Measurements from ENCODE around the gene MTCP1.

Gene MTCP1

DNA sequence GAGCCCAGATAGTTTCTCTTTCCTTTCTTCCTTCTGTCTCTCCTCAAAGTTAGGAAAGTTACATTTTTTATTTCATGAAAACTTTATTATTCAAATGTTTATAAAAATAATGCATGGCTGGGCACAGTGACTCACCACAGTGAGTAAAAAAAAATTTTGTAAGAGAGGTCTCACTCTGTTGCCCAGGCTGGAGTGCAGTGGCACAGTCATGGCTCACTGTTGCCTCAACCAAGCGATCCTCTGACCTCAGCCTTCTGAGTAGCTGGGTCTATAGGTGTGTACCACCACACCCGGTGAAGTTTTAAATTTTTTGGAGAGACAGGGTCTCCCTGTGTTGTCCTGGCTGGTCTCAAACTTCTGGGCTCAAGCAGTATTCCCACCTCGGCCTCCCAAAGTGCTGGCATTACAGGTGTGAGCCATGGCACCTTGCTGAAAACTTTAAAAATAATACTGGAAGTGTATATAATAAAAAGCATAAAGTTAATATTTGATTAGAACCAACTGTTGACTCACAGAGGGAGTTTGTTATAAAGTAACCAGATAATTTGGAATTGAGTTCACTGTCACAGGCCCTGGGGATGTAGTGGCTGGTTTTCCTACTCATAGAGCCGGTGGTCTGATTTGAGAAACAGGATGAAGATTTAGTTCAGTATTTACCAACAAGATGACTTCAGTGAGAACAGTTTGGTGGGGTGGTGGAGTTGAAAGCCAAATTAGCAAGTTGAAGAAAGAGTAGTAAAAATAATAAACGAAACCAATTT lies 18.0 kb downstream of the MTCP1 start:
- DNase-seq = no peak

DNA sequence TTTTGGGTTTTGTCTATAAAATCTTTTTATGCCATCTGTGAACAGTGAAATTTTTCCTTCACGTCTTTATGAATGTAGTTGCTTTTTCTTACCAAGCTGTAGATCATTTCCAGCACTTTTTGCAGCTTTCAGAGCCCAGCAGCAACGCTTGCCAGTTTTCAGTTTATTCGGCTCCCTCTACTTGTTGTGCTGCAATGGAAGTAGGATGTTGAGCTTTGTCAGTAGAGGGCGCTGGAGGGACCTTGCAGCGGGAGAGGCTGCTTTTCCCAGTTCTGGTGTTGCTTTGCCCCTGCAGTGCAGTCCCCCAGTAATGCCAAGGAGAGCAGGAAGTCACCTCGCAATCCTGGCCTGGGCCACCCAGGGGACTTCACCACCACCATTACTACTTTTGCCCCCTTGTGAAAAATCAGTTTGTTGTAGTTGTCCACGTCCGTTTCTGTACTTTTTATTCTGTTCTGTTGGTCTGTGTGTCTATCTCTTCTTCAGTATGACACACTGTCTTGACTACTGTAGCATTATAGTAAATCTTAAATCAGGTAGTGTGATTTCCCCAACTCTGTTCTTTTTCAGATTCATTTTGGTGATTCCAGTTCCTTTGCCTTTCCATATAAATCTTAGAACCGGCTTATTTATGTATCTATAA lies 21.8 kb downstream of the MTCP1 start:
- no peak for DNase-seq

DNA sequence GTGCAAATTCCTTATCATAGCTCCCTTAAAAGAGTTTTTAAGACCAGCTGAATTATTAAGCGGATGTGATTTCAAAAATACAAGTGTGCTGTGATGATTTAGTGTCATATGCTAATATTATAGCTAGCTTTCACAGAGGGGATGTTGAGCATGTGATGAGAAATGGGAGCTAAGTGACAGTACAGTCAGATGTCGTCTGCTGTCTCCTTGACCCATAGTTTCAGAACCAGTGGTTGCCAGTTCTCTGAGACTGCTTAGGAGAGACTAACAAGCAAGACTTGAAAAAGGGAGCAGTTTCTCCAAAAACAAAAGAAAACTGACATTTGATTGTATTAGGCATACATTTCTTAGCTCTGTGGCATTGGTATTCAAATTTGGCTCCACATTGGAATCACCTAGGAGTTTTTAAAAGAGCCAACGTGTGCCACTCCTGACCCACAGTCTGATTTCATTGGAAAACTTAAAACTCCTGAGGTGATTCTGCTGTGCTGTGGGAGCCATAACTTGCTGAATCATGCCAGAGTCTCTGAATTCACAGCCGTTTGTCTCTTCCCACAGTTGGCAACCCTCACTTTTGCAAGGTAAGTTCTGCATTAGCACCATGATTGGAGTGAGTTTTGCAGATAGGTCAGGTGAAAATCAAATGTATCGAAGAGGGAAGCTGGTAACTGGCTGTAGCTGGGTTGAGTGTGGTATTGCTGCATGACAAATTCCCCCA lies 24.0 kb downstream of the MTCP1 start:
- no peak for DNase-seq

DNA sequence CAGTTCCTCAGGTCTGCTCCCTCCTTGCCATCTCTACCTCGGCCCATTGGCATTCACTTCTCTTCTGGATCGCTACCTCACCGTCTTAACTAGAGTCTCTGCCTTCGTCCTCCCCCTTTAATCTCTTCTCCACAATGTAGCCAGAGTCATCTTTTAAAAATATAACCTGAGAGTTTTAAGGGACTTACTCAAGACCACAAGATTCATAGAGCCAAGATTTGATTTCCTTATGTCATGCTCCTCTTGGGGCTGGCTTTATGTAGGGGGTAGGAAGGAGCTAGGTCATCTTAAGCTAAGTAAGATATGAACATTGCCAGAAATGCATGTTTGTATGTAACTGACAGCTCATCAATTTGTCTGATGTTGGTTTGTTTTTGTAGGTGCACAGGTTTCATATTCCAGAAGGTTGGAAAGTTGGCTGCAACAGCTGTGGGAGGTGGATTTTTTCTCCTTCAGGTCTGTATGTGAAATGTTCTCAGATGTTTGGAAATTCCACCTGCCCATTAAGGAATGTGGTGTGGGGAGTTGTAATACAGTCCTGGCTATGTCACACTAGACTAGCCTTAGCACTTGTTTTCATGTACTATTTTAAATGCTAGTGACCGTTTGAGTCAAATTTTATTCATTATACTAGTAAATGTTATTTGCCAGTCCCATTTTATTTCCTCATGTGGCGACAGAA lies 24.7 kb downstream of the MTCP1 start:
- no peak for DNase-seq

DNA sequence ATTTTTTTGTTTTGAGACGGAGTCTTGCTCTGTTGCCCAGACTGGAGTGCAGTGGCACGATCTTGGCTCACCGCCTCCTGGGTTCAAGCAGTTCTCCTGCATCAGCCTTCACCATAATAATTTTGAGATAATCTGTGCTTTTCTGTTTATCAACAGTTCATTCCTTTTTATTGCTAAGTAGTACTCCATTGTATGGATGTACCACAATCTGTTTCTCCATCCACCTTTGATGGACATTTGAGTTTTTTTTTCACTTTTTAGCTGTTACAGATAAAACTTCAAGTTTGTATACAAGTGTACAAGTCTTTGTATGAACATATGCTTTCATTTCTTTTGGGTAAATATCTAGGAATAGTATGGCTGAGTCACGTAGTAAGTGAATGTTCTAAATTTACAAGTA lies 35.2 kb downstream of the MTCP1 start:
- DNase-seq = no peak

DNA sequence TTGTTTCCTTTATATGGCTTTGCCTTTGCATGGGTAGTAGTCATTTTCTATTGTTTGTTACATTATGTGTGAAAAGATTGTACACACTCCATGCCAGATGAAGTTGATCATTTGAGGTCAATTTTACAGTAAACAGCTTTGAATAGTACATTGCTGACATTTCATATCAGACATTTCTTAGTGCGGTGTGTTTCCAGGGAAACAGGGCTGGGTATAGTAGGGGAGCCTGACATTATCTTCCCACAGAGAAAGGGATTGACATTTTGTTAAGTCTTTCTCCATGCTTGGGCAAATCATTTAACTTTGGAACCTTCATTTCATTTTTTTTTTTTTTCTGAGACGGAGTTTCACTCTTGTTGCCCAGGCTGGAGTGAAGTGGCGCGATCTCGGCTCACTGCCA lies 39.3 kb downstream of the MTCP1 start:
- DNase-seq = no peak

DNA sequence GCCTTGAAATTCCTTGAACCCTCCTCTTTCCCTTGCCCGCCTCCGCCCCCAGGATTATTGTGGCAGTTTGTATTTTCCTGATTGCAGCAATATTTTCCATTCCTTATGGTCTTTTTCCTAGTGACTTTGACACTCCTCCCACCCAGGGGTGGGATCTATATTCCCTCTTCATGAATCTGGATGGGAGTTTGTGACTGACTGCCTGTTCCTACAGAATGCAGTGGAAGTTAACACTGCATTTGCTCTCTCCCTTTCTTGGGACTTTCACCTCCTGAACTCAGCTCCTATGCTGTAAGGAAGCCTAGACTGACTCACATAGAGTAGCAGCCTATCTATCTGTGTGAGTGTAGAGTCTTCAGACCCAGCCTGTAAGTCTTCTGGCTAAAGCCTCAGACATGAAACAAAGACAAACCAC lies 42.1 kb downstream of the MTCP1 start:
- no peak for DNase-seq

DNA sequence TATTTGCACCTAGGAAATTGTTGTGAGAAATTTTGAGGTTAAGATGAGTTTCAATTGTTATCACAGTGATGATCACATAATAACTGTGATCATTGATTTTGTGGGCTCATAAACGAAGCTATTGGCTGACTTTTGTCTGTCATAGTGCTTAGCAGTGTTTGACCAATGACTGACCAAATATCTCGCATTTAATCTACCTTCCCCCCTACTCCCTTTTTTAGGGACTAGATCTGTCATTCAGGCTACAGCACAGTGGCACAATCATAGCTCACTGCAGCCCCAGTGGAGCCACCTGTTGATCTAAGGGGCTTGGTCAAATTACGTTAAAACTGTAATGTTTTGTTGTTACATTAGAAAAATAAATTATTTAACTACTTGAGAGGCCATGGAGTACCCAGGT lies 42.8 kb downstream of the MTCP1 start:
- DNase-seq = no peak

DNA sequence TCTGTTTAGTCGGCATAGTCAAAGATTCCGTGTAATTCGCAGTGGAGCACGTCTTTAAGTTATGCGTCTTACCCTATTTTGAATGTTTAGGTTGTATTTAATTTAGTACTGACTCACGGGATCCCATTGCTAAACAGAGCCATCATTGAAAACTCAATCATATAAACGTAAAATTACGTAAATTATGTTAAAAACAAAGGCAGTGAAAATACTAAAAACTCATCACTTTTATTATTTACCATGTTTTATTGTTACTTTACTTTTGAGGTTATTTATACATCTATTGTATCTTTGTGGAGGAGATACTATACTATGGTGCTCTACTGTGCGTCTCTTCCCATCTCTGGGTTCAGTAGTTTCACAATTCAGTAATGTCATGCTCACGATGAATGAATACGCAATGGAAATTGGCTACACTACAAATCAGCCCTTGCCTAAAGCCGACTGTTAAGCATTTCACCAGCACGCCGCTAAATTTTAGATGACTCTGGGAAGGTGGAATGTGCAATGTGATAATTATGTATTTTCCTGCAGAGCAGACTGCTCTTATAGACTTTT lies 43.3 kb downstream of the MTCP1 start:
- no peak for DNase-seq

DNA sequence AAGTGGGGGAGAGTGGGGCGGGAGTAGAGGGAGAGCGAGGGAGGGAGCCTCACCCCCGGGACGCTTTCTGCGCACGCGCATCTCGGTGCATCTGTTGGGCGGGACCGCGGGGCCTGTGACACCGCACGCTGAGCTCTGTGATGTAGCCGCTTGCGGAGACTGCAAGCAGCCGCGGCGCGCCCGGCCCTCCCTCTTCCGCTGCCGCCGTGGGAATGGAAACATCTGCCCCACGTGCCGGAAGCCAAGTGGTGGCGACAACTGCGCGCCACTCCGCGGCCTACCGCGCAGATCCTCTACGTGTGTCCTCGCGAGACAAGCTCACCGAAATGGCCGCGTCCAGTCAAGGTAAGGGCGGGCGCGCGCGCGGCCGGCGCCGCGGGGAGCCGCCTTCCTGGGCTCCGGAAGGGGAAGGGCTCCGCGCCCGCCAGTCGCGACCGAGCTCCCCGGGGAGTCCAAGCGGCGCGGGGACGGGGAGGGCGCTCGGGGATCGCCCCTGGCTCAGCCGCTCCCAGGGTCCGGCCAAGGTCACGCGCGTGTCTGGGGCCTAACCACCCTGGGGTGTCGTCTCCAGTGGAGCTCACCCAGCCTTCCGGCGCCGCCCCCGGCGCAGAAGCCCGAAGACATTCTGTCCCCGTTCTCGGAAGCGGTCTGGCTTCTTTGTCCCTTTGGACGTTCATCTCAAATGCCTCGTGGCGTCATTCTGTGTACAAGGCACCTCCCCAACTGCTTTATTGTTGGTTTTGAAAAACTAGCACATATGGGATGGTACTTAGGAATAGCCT lies 44.0 kb downstream of the MTCP1 start, which contains the start of gene FUNDC2:
TSS of gene FUNDC2 (plus strand) at position 118 of the 782 bp plus-strand sequence. CDS start at position 213, 95 bp downstream.
- peak; percentile 91 for DNase-seq

DNA sequence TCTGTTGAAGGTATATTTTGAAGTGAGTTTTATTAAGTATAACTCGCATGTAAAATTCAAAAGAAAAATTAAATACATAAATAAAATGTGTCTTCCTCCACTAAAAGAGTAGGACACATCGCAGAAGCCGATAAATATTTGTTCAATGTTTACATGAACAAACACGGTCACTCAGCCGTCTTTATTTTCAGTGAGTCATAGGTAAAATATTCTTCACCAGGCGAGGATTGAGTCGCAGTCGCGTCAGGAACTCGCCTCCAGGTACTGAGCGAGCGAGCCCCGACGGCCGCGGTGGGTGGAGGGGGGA lies 44.6 kb downstream of the MTCP1 start:
- no peak for DNase-seq

DNA sequence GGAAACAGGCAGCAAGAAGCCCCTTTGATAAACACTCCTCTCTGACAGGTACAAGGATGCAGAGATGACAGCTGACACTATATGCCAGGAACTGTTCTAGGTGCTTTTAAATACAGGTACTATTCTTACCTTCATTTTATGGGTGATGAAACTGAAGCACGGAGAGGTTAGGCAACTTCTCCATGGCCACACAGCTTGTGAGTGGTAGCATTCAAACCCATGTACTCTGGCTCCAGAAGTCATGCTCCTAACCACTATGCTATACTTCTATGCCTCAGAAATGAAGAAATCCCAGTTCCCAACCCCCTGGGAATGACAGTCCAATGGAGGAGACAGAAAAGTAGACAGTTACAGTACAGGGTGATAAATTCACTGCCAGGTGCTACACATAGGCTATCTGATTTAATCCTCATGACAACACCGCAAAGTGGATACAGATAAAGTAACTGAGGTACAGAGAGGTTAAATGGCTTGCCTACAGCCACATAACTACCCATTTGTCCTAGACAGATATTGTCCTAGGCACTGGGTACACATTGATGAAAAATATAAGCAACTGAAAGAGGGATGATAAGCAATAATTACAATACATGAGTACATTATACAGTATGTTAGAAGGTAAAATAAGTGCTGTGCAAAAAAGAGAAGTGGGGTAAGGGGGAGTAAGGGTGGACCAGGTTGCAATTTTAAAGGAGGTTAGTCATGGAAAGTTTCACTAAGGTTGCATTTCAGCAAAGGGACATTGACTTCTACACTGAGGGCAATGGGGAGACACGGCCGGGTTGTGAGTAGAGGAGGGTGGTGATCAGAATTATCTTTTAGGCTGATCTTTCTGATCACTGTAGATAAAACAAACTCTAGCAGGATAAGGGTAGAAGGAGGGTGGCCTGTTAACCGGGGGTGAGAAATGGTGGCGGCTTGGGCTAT lies 46.8 kb downstream of the MTCP1 start:
- DNase-seq = no peak

DNA sequence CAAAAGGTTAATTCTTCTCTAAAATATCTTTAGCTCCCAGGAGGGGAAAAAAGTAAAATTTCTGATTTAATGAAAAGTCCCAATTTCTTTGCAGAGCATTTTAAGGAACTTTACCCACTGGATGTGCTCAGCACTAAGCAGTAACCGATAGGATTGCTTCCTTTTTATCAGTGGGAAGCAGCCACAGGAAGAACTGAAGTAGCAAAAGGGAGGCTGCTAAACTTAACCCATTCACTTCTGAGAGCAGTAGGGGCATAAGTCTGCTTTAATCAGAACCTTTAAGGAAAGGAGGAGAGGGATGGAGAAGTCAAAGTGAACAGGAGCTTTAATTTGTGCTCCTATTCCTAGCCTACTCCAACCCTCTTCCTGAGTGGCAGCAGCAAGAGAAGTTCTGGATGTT lies 48.4 kb downstream of the MTCP1 start, which contains the start of gene F8:
TSS of gene F8 (minus strand) at position 139 of the 400 bp plus-strand sequence. CDS start 171 bp downstream, outside the sequence.
- DNase-seq = no peak

DNA sequence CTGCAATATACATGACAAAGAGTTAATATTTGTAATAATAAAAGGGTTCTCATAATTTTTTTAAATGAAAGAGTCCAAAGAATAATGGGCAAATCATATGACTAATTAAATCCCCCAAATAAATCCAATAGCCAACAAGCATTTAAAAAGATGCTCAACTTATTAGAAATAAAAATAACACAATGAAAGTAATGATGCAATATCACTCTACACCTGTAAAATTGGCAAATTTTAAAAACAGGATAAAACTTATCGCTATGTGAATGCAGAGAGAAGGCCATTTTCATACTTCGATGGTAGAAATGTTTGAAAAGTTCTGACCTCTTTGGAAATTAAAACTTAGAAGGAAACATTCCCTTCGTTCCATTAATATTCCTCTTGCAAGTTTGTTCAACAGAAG lies 50.3 kb downstream of the MTCP1 start:
- no peak for DNase-seq

Data from NCI-H2029 (cell line).